IPS-15b (cell line): ENCODE results near the gene CTNNB1.
"Not testable (repeated sequence)": the region's sequence is repeated elsewhere in the genome, so short reads cannot be mapped to it uniquely, and the experiment has no call there.

Experiments
- H3K27me3 ChIP-seq: one replicate; pipeline ENCODE4 v1.6.1; 2013; ENCODE audit warnings: low read length; ENCODE audit not compliant: control insufficient read depth, insufficient read depth
- H3K36me3 ChIP-seq: one replicate; pipeline ENCODE4 v1.6.1; 2013; ENCODE audit warnings: low read length; ENCODE audit not compliant: control insufficient read depth, insufficient read depth
- H3K4me1 ChIP-seq: one replicate; pipeline ENCODE4 v1.6.1; 2013; ENCODE audit warnings: mild to moderate bottlenecking, low read length; ENCODE audit not compliant: control insufficient read depth, insufficient read depth
- H3K4me3 ChIP-seq: one replicate; pipeline ENCODE4 v1.5.1; 2013; ENCODE audit warnings: low read depth, low read length
- H3K9ac ChIP-seq: one replicate; pipeline ENCODE4 v1.6.1; 2013; ENCODE audit warnings: low read depth, mild to moderate bottlenecking, low read length
- H3K9me3 ChIP-seq: one replicate; pipeline ENCODE4 v1.6.1; 2013; ENCODE audit warnings: mild to moderate bottlenecking, low read length; ENCODE audit not compliant: control insufficient read depth, insufficient read depth

CTNNB1 gene

GRCh38 chr3:41272667-41273066 is 73.4 kb downstream of the CTNNB1 start:
- Histone ChIP-seq H3K36me3 (no peaks in the 10 kb centered on the region), H3K4me1 (peaks cover 2% of the 10 kb centered on the region), H3K27me3 (no peaks in the 10 kb centered on the region), H3K4me3 (no peak overlapping the region), H3K9ac (no peak overlapping the region), H3K9me3 (no peaks in the 10 kb centered on the region)

GRCh38 chr3:41274944-41275668 is 75.8 kb downstream of the CTNNB1 start:
- no peaks in the 10 kb centered on the region for H3K27me3 ChIP-seq
- no peak overlapping the region for H3K9ac ChIP-seq
- H3K36me3 ChIP-seq = no peaks in the 10 kb centered on the region
- no peak overlapping the region for H3K4me3 ChIP-seq
- no peaks in the 10 kb centered on the region for H3K9me3 ChIP-seq
- peaks cover 8% of the 10 kb centered on the region for H3K4me1 ChIP-seq

- Histone ChIP-seq H3K36me3 (no peaks in the 10 kb centered on the region), H3K4me3 (no peak overlapping the region), H3K27me3 (no peaks in the 10 kb centered on the region), H3K4me1 (peaks cover 8% of the 10 kb centered on the region), H3K9ac (no peak overlapping the region), H3K9me3 (no peaks in the 10 kb centered on the region)
These were observed 76.9 kb downstream of the CTNNB1 start for GRCh38 chr3:41276191-41276590.

- Histone ChIP-seq H3K4me1 (peaks cover 8% of the 10 kb centered on the region), H3K9ac (no peak overlapping the region), H3K4me3 (peak overlapping the region; percentile 67)
These were observed 78.6 kb downstream of the CTNNB1 start for GRCh38 chr3:41277790-41278465.

GRCh38 chr3:41284934-41285333 is 85.6 kb downstream of the CTNNB1 start:
- not testable (repeated sequence) for H3K9ac ChIP-seq, H3K9me3 ChIP-seq, H3K4me3 ChIP-seq, H3K27me3 ChIP-seq, H3K36me3 ChIP-seq, H3K4me1 ChIP-seq

More at GRCh38 chr3:41277790-41278465, 78.6 kb downstream of the CTNNB1 start:
- Histone ChIP-seq H3K36me3 (no peaks in the 10 kb centered on the region), H3K27me3 (no peaks in the 10 kb centered on the region), H3K9me3 (no peaks in the 10 kb centered on the region)

GRCh38 chr3:41286305-41286704 is 87.0 kb downstream of the CTNNB1 start:
- H3K27me3 ChIP-seq = no peaks in the 10 kb centered on the region
- H3K9ac ChIP-seq = no peak overlapping the region
- no peak overlapping the region for H3K4me3 ChIP-seq
- H3K9me3 ChIP-seq = no peaks in the 10 kb centered on the region
- peaks cover 4% of the 10 kb centered on the region for H3K4me1 ChIP-seq
- no peaks in the 10 kb centered on the region for H3K36me3 ChIP-seq

- Histone ChIP-seq H3K9me3 (no peaks in the 10 kb centered on the region), H3K9ac (no peak overlapping the region), H3K4me3 (no peak overlapping the region), H3K36me3 (no peaks in the 10 kb centered on the region), H3K4me1 (peaks cover 4% of the 10 kb centered on the region), H3K27me3 (no peaks in the 10 kb centered on the region)
These were observed 89.5 kb downstream of the CTNNB1 start for GRCh38 chr3:41288785-41289184.
